Measurements from ENCODE around the gene SLC13A5.

GRCh38 chr17:6753546-6753945 lies 40.4 kb upstream of the SLC13A5 start:
- TF ChIP-seq CTCF (tag by site-specific recombination; IDR thresholded peaks at IDR 0.05) (no peak), ZNF280C (tag by site-specific recombination; IDR thresholded peaks at IDR 0.05) (no peak), HOXA7 (CRISPR knock-in tag; IDR thresholded peaks at IDR 0.05; ENCODE audit: borderline replicate concordance) (no peak), ZNF140 (tag by site-specific recombination; IDR thresholded peaks at IDR 0.05) (no peak), REST (tag by site-specific recombination; IDR thresholded peaks at IDR 0.05) (no peak), ZBTB44 (tag by site-specific recombination; IDR thresholded peaks at IDR 0.05) (no peak), MEIS1 (CRISPR knock-in tag; IDR thresholded peaks at IDR 0.05; ENCODE audit: borderline replicate concordance) (no peak), ZSCAN30 (tag by site-specific recombination; IDR thresholded peaks at IDR 0.05) (no peak)

Data from HEK293 (cell line).